Measurements from ENCODE around the gene DPM3.
A peak's percentile ranks its signal among the peaks of the same experiment; 100 is the strongest.
"Not testable (repeated sequence)": the region's sequence is repeated elsewhere in the genome, so short reads cannot be mapped to it uniquely, and the experiment has no call there.

DPM3 gene

GRCh38 chr1:155158991-155159390, 18.7 kb upstream of the DPM3 start:
- DNase-seq (ENCODE audit: low read depth in 2 of 2), result no peak

GRCh38 chr1:155155996-155156643, 15.8 kb upstream of the DPM3 start:
- not testable (repeated sequence) for DNase-seq (ENCODE audit: low read depth in 2 of 2)

- DNase-seq (ENCODE audit: low read depth in 2 of 2), result no peak
Observed at GRCh38 chr1:155145491-155145890, 5.2 kb upstream of the DPM3 start.

- DNase-seq (ENCODE audit: low read depth in 2 of 2), result no peak
Observed at GRCh38 chr1:155141749-155142148, 1.4 kb upstream of the DPM3 start.

- no peak for DNase-seq (ENCODE audit: low read depth in 2 of 2)
Observed at GRCh38 chr1:155140630-155140953, 261 bp upstream of the DPM3 start.

- no peak for DNase-seq (ENCODE audit: low read depth in 2 of 2)
Observed at GRCh38 chr1:155137154-155137949, 3.0 kb downstream of the DPM3 start.

GRCh38 chr1:155136748-155137147, 3.6 kb downstream of the DPM3 start:
- no peak for DNase-seq (ENCODE audit: low read depth in 2 of 2)

GRCh38 chr1:155135415-155136028, 4.8 kb downstream of the DPM3 start, which contains the start of gene SLC50A1:
SLC50A1 (plus strand) TSS chr1:155135852; CDS start chr1:155135912, 60 bp downstream.
- peak; percentile 79 to 82 for DNase-seq (ENCODE audit: low read depth in 2 of 2)

- DNase-seq (ENCODE audit: low read depth in 2 of 2), result peak; percentile 26 to 61
Observed at GRCh38 chr1:155134880-155135414, 5.4 kb downstream of the DPM3 start.

GRCh38 chr1:155134322-155134721, 6.0 kb downstream of the DPM3 start:
- DNase-seq (ENCODE audit: low read depth in 2 of 2), result no peak

GRCh38 chr1:155133799-155134281, 6.5 kb downstream of the DPM3 start:
- DNase-seq (ENCODE audit: low read depth in 2 of 2), result no peak

GRCh38 chr1:155131856-155132255, 8.5 kb downstream of the DPM3 start:
- no peak for DNase-seq (ENCODE audit: low read depth in 2 of 2)

GRCh38 chr1:155131285-155131684, 9.0 kb downstream of the DPM3 start:
- no peak for DNase-seq (ENCODE audit: low read depth in 2 of 2)

- no peak for DNase-seq (ENCODE audit: low read depth in 2 of 2)
Observed at GRCh38 chr1:155130272-155131006, 9.9 kb downstream of the DPM3 start.

GRCh38 chr1:155128755-155129473, 11.4 kb downstream of the DPM3 start:
- no peak for DNase-seq (ENCODE audit: low read depth in 2 of 2)

GRCh38 chr1:155127967-155128754, 12.2 kb downstream of the DPM3 start:
- no peak for DNase-seq (ENCODE audit: low read depth in 2 of 2)

GRCh38 chr1:155127105-155127966, 13.0 kb downstream of the DPM3 start, which contains the start of gene EFNA1:
EFNA1 (plus strand) TSS chr1:155127876; CDS start chr1:155127978, 102 bp downstream.
- DNase-seq (ENCODE audit: low read depth in 2 of 2), result peak in 1 of 2 donors; percentile 23

- DNase-seq (ENCODE audit: low read depth in 2 of 2), result no peak
Observed at GRCh38 chr1:155126556-155127104, 13.7 kb downstream of the DPM3 start.
